ENCODE results near the gene ABTB2. TPM values are rescaled to one million over a fixed set of nuclear protein-coding genes. Genes with fewer than 3 reads are reported as not detected.

The ABTB2 gene
- total RNA-seq, 2 experiments from 2014 or later = 2.4 to 2.5 TPM

- ATAC-seq = no peak
- peaks cover 21% of the 10 kb centered on the region for H3K27me3 Mint-ChIP-seq
- H3K27ac Mint-ChIP-seq = no peak overlapping the region
These were observed 46.5 kb upstream of the ABTB2 start for GRCh38 chr11:34404280-34404679.

GRCh38 chr11:34403431-34403830 is 45.6 kb upstream of the ABTB2 start:
- Mint-ChIP-seq H3K36me3 (ENCODE audit: low read depth) (no peaks in the 10 kb centered on the region), H3K9me3 (no peaks in the 10 kb centered on the region), H3K4me3 (no peak overlapping the region), H3K27me3 (peaks cover 16% of the 10 kb centered on the region), H3K4me1 (ENCODE audit: low read depth) (peaks cover 14% of the 10 kb centered on the region), H3K27ac (no peak overlapping the region)
- CTCF ChIA-PET = interaction anchor here (1.0 to 1.3 kb wide), 4 partner anchors 9 to 89 kb away, joined by 3 read pairs; no protein-coding TSS in a partner anchor
- ATAC-seq = no peak
- POLR2A ChIA-PET = interaction anchor here (0.7 to 1.4 kb wide), 2 partner anchors 30 to 37 kb away, joined by 3 to 4 read pairs; no protein-coding TSS in a partner anchor
- no peak for TF ChIP-seq CTCF (IDR thresholded peaks at IDR 0.05)
- no peak for DNase-seq
- intact Hi-C loops (cut with micrococcal nuclease) = no loop called here

More at GRCh38 chr11:34404280-34404679, 46.5 kb upstream of the ABTB2 start:
- H3K9me3 Mint-ChIP-seq = no peaks in the 10 kb centered on the region
- peaks cover 14% of the 10 kb centered on the region for H3K4me1 Mint-ChIP-seq (ENCODE audit: low read depth)
- intact Hi-C loops (cut with micrococcal nuclease) = no loop called here
- POLR2A ChIA-PET = interaction anchor here (0.6 kb wide), 1 partner anchor 54 kb away, joined by 3 read pairs; no protein-coding TSS in a partner anchor
- CTCF ChIA-PET = interaction anchor here (1.2 to 1.3 kb wide), 3 partner anchors 10 to 64 kb away, joined by 3 read pairs; no protein-coding TSS in a partner anchor
- no peak for DNase-seq
- no peaks in the 10 kb centered on the region for H3K36me3 Mint-ChIP-seq (ENCODE audit: low read depth)
- no peak for TF ChIP-seq CTCF (IDR thresholded peaks at IDR 0.05)
- H3K4me3 Mint-ChIP-seq = no peak overlapping the region

- H3K4me1 Mint-ChIP-seq (ENCODE audit: low read depth) = no peaks in the 10 kb centered on the region
- no peak overlapping the region for H3K27ac Mint-ChIP-seq
- H3K36me3 Mint-ChIP-seq (ENCODE audit: low read depth) = peaks cover 8% of the 10 kb centered on the region
- intact Hi-C loops (cut with micrococcal nuclease) = no loop called here
- H3K27me3 Mint-ChIP-seq = peaks cover 9% of the 10 kb centered on the region
- DNase-seq (no peak), ATAC-seq (no peak)
- TF ChIP-seq CTCF (IDR thresholded peaks at IDR 0.05) = no peak
- ChIA-PET CTCF (no interaction called here), POLR2A (no interaction called here)
- no peak overlapping the region for H3K4me3 Mint-ChIP-seq
- H3K9me3 Mint-ChIP-seq = peaks cover 14% of the 10 kb centered on the region
These were observed 40.0 kb upstream of the ABTB2 start for GRCh38 chr11:34397811-34398210.

- CTCF ChIA-PET = interaction anchor here (0.8 kb wide), 1 partner anchor 21 kb away, joined by 3 read pairs; no protein-coding TSS in a partner anchor
- no peak overlapping the region for H3K4me3 Mint-ChIP-seq
These were observed 39.3 kb upstream of the ABTB2 start for GRCh38 chr11:34397120-34397519.

More at GRCh38 chr11:34397120-34397519, 39.3 kb upstream of the ABTB2 start:
- H3K36me3 Mint-ChIP-seq (ENCODE audit: low read depth) = peaks cover 8% of the 10 kb centered on the region
- intact Hi-C loops (cut with micrococcal nuclease) = no loop called here
- POLR2A ChIA-PET = no interaction called here
- H3K27ac Mint-ChIP-seq = no peak overlapping the region
- DNase-seq = no peak
- ATAC-seq = no peak
- H3K9me3 Mint-ChIP-seq = peaks cover 14% of the 10 kb centered on the region
- TF ChIP-seq CTCF (IDR thresholded peaks at IDR 0.05) = no peak
- peaks cover 14% of the 10 kb centered on the region for H3K27me3 Mint-ChIP-seq
- no peaks in the 10 kb centered on the region for H3K4me1 Mint-ChIP-seq (ENCODE audit: low read depth)

All from activated CD8-positive, alpha-beta T cell treated with anti-CD3 and anti-CD28 coated beads for 36 hours (primary cell).